Renal cortical epithelial cell (primary cell): ENCODE measurements around the gene IL12RB2. TPM values are rescaled to one million over a fixed set of nuclear protein-coding genes. Genes with fewer than 3 reads are reported as not detected.
"Not testable (repeated sequence)": the region's sequence is repeated elsewhere in the genome, so short reads cannot be mapped to it uniquely, and the experiment has no call there.

Experiments
- DNase-seq: peaks from one replicate; pipeline ENCODE4 v3.0.0-alpha.2; 2011; ENCODE audit warnings: low read depth
- total RNA-seq: library from RNA; depleted of rRNA; stranded (reverse); fragments of >200 nt; gene quantifications from 2 replicates; pipeline ENCODE4 v1.2.3, GENCODE V29; 2014

IL12RB2 gene
- total RNA-seq, 1 donor from 2014 or later: 0.10 TPM

GRCh38 chr1:67431156-67431765, 123.6 kb downstream of the IL12RB2 start:
- DNase-seq: peak; percentile 69

GRCh38 chr1:67431869-67432578, 124.4 kb downstream of the IL12RB2 start:
- DNase-seq: no peak

GRCh38 chr1:67432745-67433144, 125.1 kb downstream of the IL12RB2 start:
- no peak for DNase-seq

- DNase-seq: no peak
Observed at GRCh38 chr1:67433837-67434236, 126.2 kb downstream of the IL12RB2 start.

GRCh38 chr1:67434491-67434890, 126.8 kb downstream of the IL12RB2 start:
- no peak for DNase-seq

- DNase-seq: no peak
Observed at GRCh38 chr1:67436511-67437055, 128.9 kb downstream of the IL12RB2 start.

GRCh38 chr1:67437961-67438360, 130.3 kb downstream of the IL12RB2 start:
- no peak for DNase-seq

- no peak for DNase-seq
Observed at GRCh38 chr1:67439277-67440029, 131.8 kb downstream of the IL12RB2 start.

GRCh38 chr1:67440339-67440738, 132.7 kb downstream of the IL12RB2 start:
- DNase-seq: no peak

GRCh38 chr1:67441183-67441582, 133.5 kb downstream of the IL12RB2 start:
- DNase-seq: peak; percentile 44

- DNase-seq: no peak
Observed at GRCh38 chr1:67441739-67442281, 134.1 kb downstream of the IL12RB2 start.

- DNase-seq: not testable (repeated sequence)
Observed at GRCh38 chr1:67446014-67446413, 138.3 kb downstream of the IL12RB2 start.

Other genes starting within 250 kb of the IL12RB2 start
- gene C1orf141, start 172.9 kb upstream of the IL12RB2 start, total RNA-seq: not detected in 2 replicates
- gene IL23R, start 141.4 kb upstream of the IL12RB2 start, total RNA-seq: not detected in 2 replicates
- 150 and 330 TPM in 2 replicates for gene SERBP1, start 122.5 kb downstream of the IL12RB2 start, total RNA-seq